HG03280 (cell line): Measurements from ENCODE around the gene PTPN3.

Experiments used
- ATAC-seq: cut with Tn5 transposase; IDR thresholded peaks from one replicate; pipeline ENCODE4 v1.9.1; 2021; ENCODE audit warnings: mild to moderate bottlenecking, moderate library complexity; ENCODE audit not compliant: unreplicated experiment

The PTPN3 gene

GRCh38 chr9:109477258-109478050, 20.7 kb downstream of the PTPN3 start:
- no peak for ATAC-seq

- no peak for ATAC-seq
Observed at GRCh38 chr9:109476642-109477257, 21.4 kb downstream of the PTPN3 start.

DNA sequence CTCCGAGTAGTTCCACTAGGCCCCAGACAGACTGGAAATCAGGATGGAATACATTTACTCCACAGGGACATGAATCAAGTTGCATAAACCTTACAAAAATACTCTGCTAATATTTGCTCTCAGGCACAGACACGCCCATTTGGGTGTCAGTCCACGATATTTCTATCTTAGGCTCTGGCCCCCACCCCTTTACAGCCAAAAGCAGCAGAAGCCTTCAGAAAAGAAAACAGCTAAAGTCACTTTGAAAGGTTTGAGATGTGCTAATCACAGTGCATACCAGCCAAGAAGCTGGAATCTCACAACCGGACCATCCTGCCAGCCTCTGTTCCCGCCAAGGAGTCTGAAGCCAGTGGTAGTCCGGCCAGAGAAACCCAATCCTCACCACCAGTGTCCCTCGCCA, 22.6 kb downstream of the PTPN3 start:
- ATAC-seq = no peak

DNA sequence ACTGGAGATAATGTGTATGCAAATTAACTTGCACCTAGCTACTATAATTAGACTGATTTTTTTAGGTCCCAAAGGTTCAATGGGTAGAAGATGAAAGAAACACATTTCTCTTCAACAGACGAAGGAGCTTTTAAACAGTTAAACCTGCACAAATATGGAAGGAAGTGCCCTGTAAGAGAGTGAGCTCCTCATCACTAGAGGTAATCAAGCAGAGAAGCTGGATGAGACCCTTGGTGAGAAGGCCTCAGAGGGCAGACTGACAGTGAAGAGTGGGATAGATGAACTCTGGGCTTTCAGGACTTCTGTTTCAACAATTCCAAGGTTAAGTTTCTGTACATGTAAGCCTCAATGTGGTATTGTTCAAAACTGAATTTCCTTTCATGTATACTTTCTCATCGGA, 23.2 kb downstream of the PTPN3 start:
- no peak for ATAC-seq

DNA sequence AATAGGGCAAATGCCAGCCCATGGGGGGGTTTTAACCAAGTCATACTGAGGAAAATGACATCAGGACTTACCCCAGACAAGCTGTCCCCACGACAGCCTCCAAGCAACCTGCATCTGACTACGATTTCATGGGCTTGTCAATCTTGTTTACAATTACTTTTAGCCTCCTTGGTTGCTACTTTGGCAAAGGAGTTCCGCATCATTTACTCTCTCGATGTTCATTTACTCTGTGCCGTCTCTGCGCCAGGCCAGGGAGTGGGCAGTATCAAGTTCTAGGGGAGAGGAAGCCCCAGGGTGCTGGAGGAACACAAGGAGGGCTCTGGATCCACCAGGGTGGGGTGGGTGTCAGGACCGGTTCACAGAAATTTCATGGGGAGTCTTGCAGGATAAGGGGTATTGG, 23.9 kb downstream of the PTPN3 start:
- ATAC-seq = no peak

DNA sequence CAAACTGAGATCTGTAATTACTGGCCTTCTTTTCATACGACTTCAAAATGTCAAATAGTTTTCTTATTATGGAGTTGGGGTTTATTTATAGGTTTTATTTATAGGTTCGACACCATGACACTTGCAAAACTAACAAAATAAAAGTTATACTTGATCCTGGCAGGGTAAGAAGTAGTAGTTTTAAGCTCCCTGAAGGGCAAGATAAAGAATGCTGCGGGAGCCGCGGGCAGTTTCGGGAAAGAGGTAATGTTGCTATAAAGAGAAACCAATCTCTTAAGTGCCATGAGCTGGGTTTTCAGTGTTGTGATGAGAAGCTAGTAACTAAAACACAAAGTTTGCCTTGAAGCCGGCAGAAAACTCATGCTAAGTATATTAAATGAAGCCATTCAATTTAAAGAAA, 24.8 kb downstream of the PTPN3 start:
- no peak for ATAC-seq

DNA sequence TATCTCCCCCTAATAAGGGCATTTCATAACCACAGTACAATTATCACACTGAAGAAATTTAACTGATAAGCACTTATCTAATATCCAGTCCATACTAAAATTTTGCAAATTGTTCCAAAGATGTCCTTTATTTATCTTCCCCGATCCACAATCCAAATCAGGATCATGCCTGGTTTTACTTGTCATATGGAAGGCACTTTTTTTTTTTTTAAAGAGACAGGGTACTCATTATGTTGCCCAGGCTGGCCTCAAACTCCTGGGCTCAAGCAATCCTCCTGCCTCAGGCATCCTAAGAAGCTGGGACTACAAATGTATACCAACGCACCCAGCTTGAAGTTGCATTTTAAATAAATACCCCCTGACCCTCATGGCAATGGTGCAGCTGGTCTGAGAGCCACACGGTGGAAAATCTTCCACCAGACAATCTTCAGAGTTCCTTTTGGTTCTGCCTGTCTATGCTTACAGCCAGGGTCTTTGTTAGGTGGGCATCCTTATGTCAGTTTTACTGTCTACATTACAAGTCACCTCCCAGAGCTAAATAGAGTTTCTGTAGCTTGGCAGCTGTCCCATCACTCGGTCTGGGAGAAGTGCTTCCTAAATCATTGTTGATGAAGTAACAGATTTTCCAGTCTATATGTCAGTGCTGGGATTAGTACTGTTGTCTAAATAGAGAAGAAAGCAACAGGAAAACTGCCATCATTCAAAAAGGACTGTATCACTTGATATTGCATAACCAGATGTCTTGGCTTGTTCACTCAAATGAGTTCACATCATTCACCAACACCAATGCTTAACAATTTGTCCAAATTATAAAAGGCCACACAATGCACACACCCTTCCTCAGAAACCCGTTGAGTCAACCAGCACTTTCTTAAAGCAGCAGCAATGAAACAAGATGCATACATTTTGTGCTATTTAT, 26.4 kb downstream of the PTPN3 start:
- no peak for ATAC-seq

DNA sequence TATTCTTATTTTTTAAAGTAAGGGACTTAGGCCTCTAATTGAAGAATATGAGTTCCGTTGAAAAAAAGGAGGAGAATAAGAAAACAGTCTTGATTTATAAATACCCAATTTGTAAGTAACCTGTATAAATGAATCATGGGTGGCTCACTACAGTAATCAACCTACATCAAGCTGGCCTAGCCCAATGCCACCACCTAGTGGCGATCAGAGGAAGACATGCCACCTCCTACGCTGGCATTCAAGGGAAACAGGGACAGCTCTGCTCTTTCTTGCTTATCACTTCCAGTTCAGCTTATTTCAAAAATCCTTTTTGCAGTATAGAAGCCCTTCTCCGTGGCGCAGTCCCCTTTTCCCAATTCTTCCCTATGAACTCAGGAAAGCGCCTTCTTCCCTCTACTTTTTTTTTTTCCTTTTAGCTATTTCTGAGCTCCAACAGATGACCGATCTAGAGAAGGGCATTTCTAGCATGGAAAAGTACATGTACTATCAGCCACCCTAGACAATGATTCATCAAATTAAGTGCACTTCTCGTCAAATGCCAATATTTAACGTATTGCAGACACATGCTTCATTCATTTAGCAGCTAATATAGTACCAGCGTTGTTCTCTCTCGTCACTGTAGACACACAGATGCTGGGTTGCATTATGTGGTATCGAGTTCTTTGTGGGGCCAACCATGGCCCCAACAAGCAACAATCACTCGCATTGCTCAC, 28.3 kb downstream of the PTPN3 start:
- ATAC-seq = peak; percentile 98

GRCh38 chr9:109468927-109469326, 29.2 kb downstream of the PTPN3 start:
- ATAC-seq = no peak

GRCh38 chr9:109467936-109468335, 30.2 kb downstream of the PTPN3 start:
- no peak for ATAC-seq

DNA sequence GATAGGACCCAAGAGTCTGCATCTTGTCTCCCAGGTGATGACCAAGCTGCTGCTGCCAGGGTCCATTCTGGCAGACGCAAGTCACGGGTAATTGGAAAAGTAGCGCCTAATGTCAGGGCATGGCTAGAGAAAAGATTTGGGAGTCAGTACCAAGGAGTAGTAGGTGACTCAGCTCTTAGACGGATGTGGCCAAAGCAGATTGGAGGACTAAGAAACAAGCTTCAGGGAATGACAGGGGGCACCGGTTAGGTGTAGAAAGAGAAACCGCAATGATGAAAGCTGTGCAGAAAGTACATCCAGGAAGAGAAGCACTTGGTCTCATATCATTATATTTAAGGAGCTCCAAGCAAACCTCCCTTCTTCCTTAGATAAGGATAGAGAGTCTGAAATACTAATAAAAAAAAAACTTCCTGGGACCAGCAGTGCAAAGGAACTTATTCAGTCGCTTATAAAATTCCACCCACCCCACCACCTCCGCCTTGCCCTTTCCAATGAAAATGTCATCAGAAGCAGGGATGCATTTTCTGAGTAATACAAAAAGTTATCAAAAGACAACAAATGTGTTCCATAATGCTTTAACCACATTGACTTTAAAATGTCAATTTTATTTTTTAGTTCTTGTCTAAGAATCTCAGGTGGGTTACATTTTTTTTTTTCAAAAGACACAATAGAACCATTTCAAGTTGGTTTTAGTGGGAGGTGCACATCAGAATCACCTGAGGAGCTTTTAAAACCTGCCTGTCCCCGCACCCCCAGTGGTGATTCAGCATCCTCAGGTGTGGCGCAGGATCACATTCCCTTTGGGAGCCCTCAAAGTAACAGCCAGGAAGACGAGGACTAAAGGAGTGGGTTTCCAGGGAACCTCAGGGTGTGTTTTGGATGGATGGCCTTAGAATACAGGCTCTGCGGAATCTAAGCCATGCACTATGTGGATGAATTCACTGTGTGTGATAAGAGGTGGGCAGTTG, 31.2 kb downstream of the PTPN3 start:
- no peak for ATAC-seq

GRCh38 chr9:109463924-109464625, 34.0 kb downstream of the PTPN3 start:
- ATAC-seq = peak; percentile 73

DNA sequence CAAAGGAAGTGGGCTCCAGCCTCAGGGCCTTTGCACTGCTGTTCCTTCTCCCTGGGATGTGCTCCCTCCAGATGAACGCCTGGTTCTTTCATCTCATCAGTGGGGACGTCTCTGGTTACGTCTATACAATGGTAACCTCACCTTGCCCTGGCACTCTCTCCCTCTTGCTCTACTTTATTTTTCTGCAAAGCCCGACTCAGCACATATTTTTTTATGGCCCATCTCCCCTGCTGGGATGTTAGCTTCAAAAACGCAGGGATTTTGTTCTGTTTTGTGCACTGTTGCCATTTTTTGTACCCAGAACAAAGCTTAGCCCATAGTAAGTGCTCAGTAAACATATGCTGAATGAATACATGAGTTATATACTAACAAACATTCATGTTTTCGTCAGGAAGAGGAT, 37.5 kb downstream of the PTPN3 start:
- no peak for ATAC-seq

GRCh38 chr9:109459423-109459822, 38.7 kb downstream of the PTPN3 start:
- ATAC-seq = no peak

GRCh38 chr9:109458453-109459211, 39.5 kb downstream of the PTPN3 start:
- ATAC-seq = no peak

- ATAC-seq = no peak
Observed at GRCh38 chr9:109456811-109457210, 41.3 kb downstream of the PTPN3 start.

DNA sequence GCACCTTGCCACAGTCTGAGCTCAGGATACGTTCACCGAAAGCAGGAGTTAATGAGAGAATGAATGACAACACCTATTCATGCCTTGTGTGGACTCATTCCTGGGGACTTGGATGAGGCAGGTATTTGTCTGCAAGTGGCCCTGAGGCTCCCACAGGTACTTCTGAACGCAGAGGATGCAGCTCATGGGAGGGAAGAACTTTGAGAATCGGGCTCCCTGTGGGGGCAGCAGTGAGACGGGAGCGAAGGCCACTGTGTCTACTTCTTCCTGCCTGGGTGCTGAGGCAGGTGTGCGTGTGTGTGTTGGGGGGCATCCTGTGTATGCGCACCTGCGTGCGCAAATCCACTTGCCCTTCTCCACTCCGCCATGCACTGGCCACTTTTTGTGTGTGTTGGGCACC, 42.2 kb downstream of the PTPN3 start:
- ATAC-seq = no peak

DNA sequence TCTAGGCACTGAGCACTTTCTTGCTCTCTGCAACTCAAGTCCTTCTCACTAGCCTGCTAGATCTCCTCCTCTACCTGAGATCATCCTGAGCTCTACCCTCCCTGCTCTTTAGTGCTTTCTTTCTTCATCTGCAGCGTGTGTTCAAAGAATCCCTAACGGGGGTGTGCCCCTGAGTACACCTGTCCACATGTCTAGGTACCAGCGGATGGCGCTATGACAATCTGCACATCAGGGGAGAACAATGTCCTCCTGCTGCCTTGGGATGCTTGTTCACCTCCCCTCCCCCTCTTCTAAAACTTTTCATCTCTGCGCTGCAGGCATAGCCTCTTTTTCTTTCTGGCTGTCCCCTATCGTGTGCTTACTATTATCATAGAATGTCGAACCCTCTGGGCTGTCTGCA, 42.7 kb downstream of the PTPN3 start:
- no peak for ATAC-seq
